IMR-90 (cell line): ENCODE measurements around the gene INPP5A. TPM values are rescaled to one million over a fixed set of nuclear protein-coding genes. Genes with fewer than 3 reads are reported as not detected.

Experiments used
- ATAC-seq: fragments of 200-7000 bp; cut with Tn5 transposase; 2 replicates; pipeline ENCODE4 v1.9.1; 2020; ENCODE audit warnings: low read depth, mild to moderate bottlenecking, moderate library complexity
- BruUV-seq: library from RNA; stranded (reverse); fragments of 400-500 nt; replicated peaks from 2 replicates; lab custom pipeline; 2021; lab: Mats Ljungman, UMichigan
- CTCF ChIA-PET: fragments of 300-600 bp; formaldehyde crosslinking; extraction: SDS; loops from one replicate; lab custom pipeline; 2021; ENCODE audit warnings: antibody characterized with exemption; lab: Yijun Ruan, JAX
- POLR2A ChIA-PET: fragments of 300-600 bp; sonication (Branson Sonifier 250); formaldehyde crosslinking; loops from one replicate; lab custom pipeline; 2022; ENCODE audit warnings: antibody characterized with exemption; ENCODE audit not compliant: unreplicated experiment; lab: Charles Lee
- DNase-seq: peaks from one replicate; pipeline ENCODE4 v3.0.0; 2013
- H2AFZ ChIP-seq: replicated peaks from 2 replicates; pipeline ENCODE3; 2013; ENCODE audit warnings: low read length, mild to moderate bottlenecking; ENCODE audit not compliant: poor library complexity
- H2AK5ac ChIP-seq: 2 replicates; pipeline ENCODE4 v1.6.1; 2013; ENCODE audit warnings: low read depth, low read length, inconsistent platforms
- H2AK9ac ChIP-seq: replicated peaks from 2 replicates; pipeline ENCODE3; 2013; ENCODE audit warnings: mild to moderate bottlenecking, low read depth, low read length, moderate library complexity; ENCODE audit not compliant: poor library complexity
- H2BK120ac ChIP-seq: 2 replicates; pipeline ENCODE4 v1.6.1; 2013; ENCODE audit warnings: low read depth, low read length, inconsistent platforms
- H2BK15ac ChIP-seq: 3 replicates; pipeline ENCODE4 v1.6.1; 2013; ENCODE audit warnings: low read depth, low read length, inconsistent platforms
- H2BK20ac ChIP-seq: 2 replicates; pipeline ENCODE4 v1.6.1; 2013; ENCODE audit warnings: low read depth, mild to moderate bottlenecking, inconsistent platforms, low read length, moderate library complexity
- H2BK5ac ChIP-seq: 2 replicates; pipeline ENCODE4 v1.6.1; 2013; ENCODE audit warnings: mild to moderate bottlenecking, low read depth, low read length, inconsistent platforms; ENCODE audit not compliant: poor library complexity, severe bottlenecking
- H3K14ac ChIP-seq: replicated peaks from 2 replicates; pipeline ENCODE4 v1.6.1; 2013; ENCODE audit warnings: low read depth, low read length, inconsistent platforms
- H3K18ac ChIP-seq: 2 replicates; pipeline ENCODE4 v1.6.1; 2013; ENCODE audit warnings: low read depth, low read length, control low read depth
- H3K23ac ChIP-seq: 2 replicates; pipeline ENCODE4 v1.6.1; 2013; ENCODE audit warnings: low read depth, low read length, inconsistent platforms
- H3K27ac ChIP-seq: 2 replicates; pipeline ENCODE4 v1.5.1; 2013; ENCODE audit warnings: mild to moderate bottlenecking, control low read depth, low read length; ENCODE audit not compliant: insufficient read depth
- H3K27me3 ChIP-seq: 2 replicates; pipeline ENCODE4 v1.6.1; 2013; ENCODE audit warnings: low read length; ENCODE audit not compliant: control insufficient read depth, insufficient read depth
- H3K36me3 ChIP-seq: 2 replicates; pipeline ENCODE4 v1.6.1; 2013; ENCODE audit warnings: low read length, mixed read lengths; ENCODE audit not compliant: control insufficient read depth, insufficient read depth
- H3K4ac ChIP-seq: 2 replicates; pipeline ENCODE4 v1.6.1; 2013; ENCODE audit warnings: low read depth, low read length, inconsistent platforms
- H3K4me1 ChIP-seq: 2 replicates; pipeline ENCODE4 v1.6.1; 2013; ENCODE audit warnings: low read length, mixed read lengths; ENCODE audit not compliant: control insufficient read depth, insufficient read depth
- H3K4me2 ChIP-seq: 2 replicates; pipeline ENCODE4 v1.6.1; 2013; ENCODE audit warnings: low read depth, mild to moderate bottlenecking, control low read depth, low read length, moderate library complexity
- H3K4me3 ChIP-seq: 2 replicates; pipeline ENCODE4 v1.5.1; 2013; ENCODE audit warnings: low read depth, mild to moderate bottlenecking, control low read depth, low read length, moderate library complexity; ENCODE audit not compliant: insufficient read depth
- H3K56ac ChIP-seq: 2 replicates; pipeline ENCODE4 v1.6.1; 2013; ENCODE audit warnings: low read length, inconsistent platforms; ENCODE audit not compliant: insufficient read depth; ENCODE audit errors: extremely low read depth
- H3K79me1 ChIP-seq, 2 experiments: 2 replicates each; pipeline ENCODE4 v1.6.1; 2013; ENCODE audit warnings: low read length in 2 of 2, inconsistent platforms in 1 of 2, low read depth in 1 of 2
- H3K9ac ChIP-seq: 2 replicates; pipeline ENCODE4 v1.6.1; 2013; ENCODE audit warnings: low read depth, low read length, control low read depth
- H3K9me1 ChIP-seq: 2 replicates; pipeline ENCODE4 v1.6.1; 2013; ENCODE audit warnings: low read length, inconsistent platforms; ENCODE audit not compliant: insufficient read depth
- H3K9me3 ChIP-seq: 2 replicates; pipeline ENCODE4 v1.6.1; 2013; ENCODE audit warnings: low read length; ENCODE audit not compliant: control insufficient read depth, insufficient read depth
- H4K20me1 ChIP-seq: 2 replicates; pipeline ENCODE4 v1.6.1; 2013; ENCODE audit warnings: low read length, inconsistent platforms; ENCODE audit not compliant: insufficient read depth
- H4K5ac ChIP-seq: 2 replicates; pipeline ENCODE4 v1.6.1; 2013; ENCODE audit warnings: mild to moderate bottlenecking, low read depth, low read length, control low read depth
- H4K8ac ChIP-seq, 2 experiments: 2 replicates each; pipeline ENCODE4 v1.6.1; 2013; ENCODE audit warnings: low read depth in 2 of 2, low read length in 2 of 2, control low read depth in 1 of 2, inconsistent platforms in 1 of 2
- H4K91ac ChIP-seq: 2 replicates; pipeline ENCODE4 v1.6.1; 2013; ENCODE audit warnings: low read depth, low read length, inconsistent platforms; ENCODE audit not compliant: insufficient read depth
- BHLHE40 ChIP-seq: fragments of 150-350 bp; IDR thresholded peaks from 2 replicates; pipeline ENCODE4 v1.6.1; 2016; ENCODE audit warnings: mild to moderate bottlenecking, low read depth, low read length
- CEBPB ChIP-seq: IDR thresholded peaks from 2 replicates; pipeline ENCODE4 v1.6.1; 2012; ENCODE audit warnings: low read depth, low read length, improper control_type of control experiment
- FOS ChIP-seq: fragments of 150-350 bp; IDR thresholded peaks from 2 replicates; pipeline ENCODE4 v1.6.1; 2016; ENCODE audit warnings: low read depth, low read length
- WGBS, 2 experiments: methylation state at CpG; one replicate each; pipeline versions ENCODE4 v1.1.5 to v1.1.7; 2013; ENCODE audit warnings: missing lambda C conversion rate in 2 of 2; ENCODE audit not compliant: insufficient read length in 1 of 2; ENCODE audit errors: extremely low coverage in 2 of 2; 5-methylcytosine and 5-hydroxymethylcytosine counted together
- dilution Hi-C: fragments of 300-500 bp; cut with HindIII; formaldehyde crosslinking; loops from one replicate; pipeline ENCODE4 v1.14.3; 2018; ENCODE audit warnings: low sequenced_read_pairs; ENCODE audit not compliant: unreplicated experiment
- in situ Hi-C: fragments of 300-500 bp; cut with MboI; formaldehyde crosslinking; loops from 3 replicates; pipeline ENCODE4 v1.14.3; 2019; ENCODE audit warnings: low sequenced_read_pairs, inconsistent platforms, mixed read lengths
- intact Hi-C: fragments of 100-400 bp; cut with micrococcal nuclease; formaldehyde crosslinking; loops from 2 replicates; pipeline ENCODE4 v1.10.0; 2022
- polyA plus RNA-seq, 3 experiments: library from polyadenylated mRNA; depleted of rRNA; stranded (reverse); fragments of >200 nt; gene quantifications; 2 replicates each; pipeline ENCODE4 v1.2.3, GENCODE V29; 2012; ENCODE audit warnings: low replicate concordance in 1 of 3
- total RNA-seq: library from RNA; depleted of rRNA; stranded (reverse); fragments of >200 nt; gene quantifications from 2 replicates; pipeline ENCODE4 v1.2.3, GENCODE V29; 2012
- TF ChIP-seq, protein P1 (sequence below): fragments of 150-350 bp; IDR thresholded peaks from 2 replicates; pipeline ENCODE4 v1.6.1; 2016; ENCODE audit warnings: low read depth, mild to moderate bottlenecking, low read length, moderate library complexity, borderline replicate concordance

The INPP5A gene
- total and polyA plus RNA-seq, 2 of the 4 experiments (the other 2 are of a cell fraction): 21.4 to 36.7 TPM

DNA sequence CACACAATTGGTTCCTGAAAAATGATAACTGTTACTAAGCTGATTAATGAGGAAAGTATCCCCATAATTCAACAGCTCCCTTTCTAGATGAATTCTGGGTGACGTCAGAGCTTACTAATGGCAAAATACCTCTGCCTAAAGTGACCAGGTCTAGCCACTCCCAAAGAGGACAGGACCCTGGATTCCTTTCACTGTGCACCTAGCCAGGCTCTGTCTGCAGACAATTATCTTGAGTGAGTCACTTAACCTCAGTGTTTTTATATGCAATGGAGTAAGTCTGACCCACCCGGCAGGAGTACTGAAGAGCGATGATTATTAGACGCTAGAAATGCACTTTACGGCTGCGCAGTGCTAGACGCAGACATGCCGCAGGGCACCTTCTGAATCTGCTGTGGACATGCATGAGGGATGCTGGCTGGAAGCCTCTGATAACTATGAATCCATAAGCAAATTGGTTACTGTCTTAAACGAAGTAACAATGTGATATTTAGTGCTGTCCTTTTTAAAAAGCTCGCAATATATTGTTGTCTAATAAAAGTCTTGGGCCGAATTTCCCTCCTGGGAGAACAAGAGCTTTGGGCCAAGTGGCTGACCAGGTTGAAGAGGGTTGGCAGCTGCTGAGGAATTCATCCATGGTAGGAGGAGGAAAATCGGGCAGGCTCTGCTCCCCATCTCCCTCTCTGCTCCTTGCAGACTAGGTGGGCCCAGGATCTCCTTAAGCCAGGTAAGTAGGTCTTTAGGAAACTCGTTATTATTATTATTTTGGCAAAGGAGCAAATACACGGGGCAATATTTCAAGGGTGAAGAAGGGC, 4.6 kb upstream of the INPP5A start:
- H2AK9ac ChIP-seq: no peak overlapping the region
- H3K4ac ChIP-seq: peak overlapping the region; percentile 6
- DNase-seq: peak; percentile 87
- H4K5ac ChIP-seq: no peak overlapping the region
- no peaks in the 10 kb centered on the region; the same call in 1 of the 2 replicates for H4K20me1 ChIP-seq
- H3K23ac ChIP-seq: 0 out of 2 replicates have a peak overlapping the region, but pooled peaks have one; percentile 36
- no peak overlapping the region; a peak in 1 of 4 replicates for H4K8ac ChIP-seq
- dilution Hi-C loops: no loop called here
- POLR2A ChIA-PET: no interaction called here
- no peaks in the 10 kb centered on the region for H3K27me3 ChIP-seq
- H3K27ac ChIP-seq: no peak overlapping the region
- no peak overlapping the region for H3K4me3 ChIP-seq
- in situ Hi-C loops: no loop called here
- H4K91ac ChIP-seq: no peak overlapping the region
- intact Hi-C loops: no loop called here
- 76% methylated on average over 7 of the region's 14 CpGs; no CpG with 5 or more reads in 1 of the 2 experiments for WGBS, 2 experiments
- peak overlapping the region; percentile 64; the same call in 1 of the 2 replicates for H2BK20ac ChIP-seq
- no peak overlapping the region for H3K18ac ChIP-seq
- H3K9me1 ChIP-seq: peaks cover 25% of the 10 kb centered on the region
- no peak overlapping the region for H3K4me2 ChIP-seq
- no peaks in the 10 kb centered on the region for H3K36me3 ChIP-seq
- no peak overlapping the region for H3K56ac ChIP-seq
- H2BK120ac ChIP-seq: peak overlapping the region; percentile 13; the same call in 1 of the 2 replicates
- peaks cover 13 to 42% of the 10 kb centered on the region in 2 experiments; a peak in 3 of 4 replicates for H3K79me1 ChIP-seq
- no peak overlapping the region for H2BK5ac ChIP-seq
- H3K9ac ChIP-seq: no peak overlapping the region
- H3K9me3 ChIP-seq: 0 out of 2 replicates have a peak, but pooled peaks cover 2% of the 10 kb centered on the region
- H2AK5ac ChIP-seq: peak overlapping the region; percentile 29
- CTCF ChIA-PET: interaction anchor here (0.6 kb wide), 1 partner anchor 8 kb away, joined by 3 read pairs; no protein-coding TSS in a partner anchor
- TF ChIP-seq FOS (peak; percentile 52), BHLHE40 (0 out of 2 replicates have a peak, but pooled peaks have one; percentile 5), CEBPB (peak; percentile 42; the same call in 1 of the 2 replicates)
- TF ChIP-seq, protein P1, sequence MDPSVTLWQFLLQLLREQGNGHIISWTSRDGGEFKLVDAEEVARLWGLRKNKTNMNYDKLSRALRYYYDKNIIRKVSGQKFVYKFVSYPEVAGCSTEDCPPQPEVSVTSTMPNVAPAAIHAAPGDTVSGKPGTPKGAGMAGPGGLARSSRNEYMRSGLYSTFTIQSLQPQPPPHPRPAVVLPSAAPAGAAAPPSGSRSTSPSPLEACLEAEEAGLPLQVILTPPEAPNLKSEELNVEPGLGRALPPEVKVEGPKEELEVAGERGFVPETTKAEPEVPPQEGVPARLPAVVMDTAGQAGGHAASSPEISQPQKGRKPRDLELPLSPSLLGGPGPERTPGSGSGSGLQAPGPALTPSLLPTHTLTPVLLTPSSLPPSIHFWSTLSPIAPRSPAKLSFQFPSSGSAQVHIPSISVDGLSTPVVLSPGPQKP: no peak
- 0 out of 2 replicates have a peak overlapping the region, but pooled peaks have one; percentile 5 for H3K14ac ChIP-seq
- no TSS peak for BruUV-seq
- no peak overlapping the region for H2BK15ac ChIP-seq
- H2AFZ ChIP-seq: no peak overlapping the region
- no peak for ATAC-seq
- H3K4me1 ChIP-seq: peaks cover 14% of the 10 kb centered on the region; the same call in 1 of the 2 replicates
